Measurements from ENCODE around the gene CHSY3.

GRCh38 chr5:129988453-129988852 lies 84.2 kb downstream of the CHSY3 start:
- TF ChIP-seq POLR2AphosphoS5 (IDR thresholded peaks at IDR 0.05) (no peak), POLR2A (IDR thresholded peaks at IDR 0.05) (no peak)
